HL-60 (cell line): ENCODE measurements around the gene GTF2H4.

ENCODE experiments used
- CTCF ChIP-seq: IDR thresholded peaks from one replicate; pipeline ENCODE4 v1.5.1; 2011; ENCODE audit warnings: low read length, control low read depth, inconsistent platforms; ENCODE audit not compliant: insufficient read depth
- POLR2AphosphoS5 ChIP-seq: IDR thresholded peaks from 2 replicates; pipeline ENCODE4 v1.6.1; 2012; ENCODE audit warnings: low read depth

- TF ChIP-seq CTCF (no peak), POLR2AphosphoS5 (no peak)
Observed at GRCh38 chr6:30891450-30891723, 16.6 kb upstream of the GTF2H4 start.
